GM12878 (cell line): ENCODE results near the gene OR2B2. TPM values are rescaled to one million over a fixed set of nuclear protein-coding genes. Genes with fewer than 3 reads are reported as not detected.

Source experiments
- ATF2 ChIP-seq: IDR thresholded peaks from 2 replicates; pipeline ENCODE4 v1.6.1; 2012; ENCODE audit warnings: low read length, inconsistent platforms
- ATF3 ChIP-seq: IDR thresholded peaks from 2 replicates; pipeline ENCODE4 v1.6.1; 2011; ENCODE audit warnings: low read depth, mild to moderate bottlenecking, low read length, moderate library complexity, borderline replicate concordance; ENCODE audit errors: extremely low read depth
- BRCA1 ChIP-seq: IDR thresholded peaks from 2 replicates; pipeline ENCODE4 v1.6.1; 2011; ENCODE audit warnings: low read depth, low read length, improper control_type of control experiment
- EZH2 ChIP-seq: IDR thresholded peaks from 2 replicates; pipeline ENCODE4 v1.6.1; 2012; ENCODE audit warnings: low read depth, mild to moderate bottlenecking, control low read depth, inconsistent platforms, low read length, borderline replicate concordance; ENCODE audit not compliant: control insufficient read depth
- HCFC1 ChIP-seq: fragments of 150-350 bp; IDR thresholded peaks from 2 replicates; pipeline ENCODE4 v1.6.1; 2014; ENCODE audit warnings: low read length
- HDAC2 ChIP-seq: fragments of 200-600 bp; sonication (generic); IDR thresholded peaks from 2 replicates; pipeline ENCODE4 v1.6.1; 2017
- HDAC6 ChIP-seq: fragments of 200-600 bp; sonication (generic); IDR thresholded peaks from one replicate; pipeline ENCODE4 v1.8.0; 2017; ENCODE audit warnings: antibody characterized with exemption; ENCODE audit not compliant: unreplicated experiment
- IKZF2 ChIP-seq, 2 experiments: fragments of 450-650 bp; IDR thresholded peaks; 2 replicates each; pipeline ENCODE4 v1.6.1; 2017; ENCODE audit warnings: mild to moderate bottlenecking in 2 of 2, moderate library complexity in 2 of 2
- IRF4 ChIP-seq: IDR thresholded peaks from 2 replicates; pipeline ENCODE4 v1.6.1; 2011; ENCODE audit warnings: low read depth, low read length
- KDM1A ChIP-seq: fragments of 200-600 bp; sonication (generic); IDR thresholded peaks from 2 replicates; pipeline ENCODE4 v1.6.1; 2016; ENCODE audit warnings: borderline replicate concordance
- POLR2AphosphoS2 ChIP-seq: IDR thresholded peaks from 2 replicates; pipeline ENCODE4 v1.6.1; 2011; ENCODE audit warnings: low read depth, mild to moderate bottlenecking, low read length, improper control_type of control experiment, moderate library complexity
- SIX5 ChIP-seq: IDR thresholded peaks from 2 replicates; pipeline ENCODE4 v1.6.1; 2011; ENCODE audit warnings: mild to moderate bottlenecking, low read depth, low read length, moderate library complexity; ENCODE audit not compliant: severe bottlenecking
- ZNF207 ChIP-seq: fragments of 450-650 bp; IDR thresholded peaks from 2 replicates; pipeline ENCODE4 v1.6.1; 2014; ENCODE audit warnings: antibody characterized with exemption, mild to moderate bottlenecking, borderline replicate concordance
- polyA plus RNA-seq, 11 experiments: library from polyadenylated mRNA; depleted of rRNA in 4 of 11; unstranded in 6 of 11; stranded (reverse) in 5 of 11; fragments of >200 nt; fragmentation: Nextera tagmentation in 4 of 11; fragmentation: Illumina TruSeq in 1 of 11; extraction: Ambion mirVana in 4 of 11; extraction: Trizol in 1 of 11; gene quantifications; 1 replicate in 1 of 11; 2 replicates in 10 of 11; pipeline versions ENCODE4 v1.2.1 to v1.2.3, GENCODE V29; 2011 to 2016; ENCODE audit warnings: inconsistent platforms in 2 of 11, missing spikeins in 2 of 11, low read depth in 1 of 11
- total RNA-seq, 4 experiments: library from RNA; depleted of rRNA in 3 of 4; stranded (reverse); fragments of >200 nt in 3 of 4; fragmentation: Illumina TruSeq in 1 of 4; extraction: Trizol in 1 of 4; gene quantifications; 2 replicates each; pipeline versions ENCODE4 v1.2.1 to v1.2.3, GENCODE V29; 2013 to 2021
- TF ChIP-seq, protein P1 (sequence below): fragments of 450-650 bp; IDR thresholded peaks from 2 replicates; pipeline ENCODE4 v1.6.1; 2017; ENCODE audit warnings: mild to moderate bottlenecking, moderate library complexity
- TF ChIP-seq, protein P2 (sequence below): fragments of 450-650 bp; formaldehyde crosslinking; IDR thresholded peaks from 2 replicates; pipeline ENCODE4 v1.5.0; 2022; ENCODE audit warnings: mild to moderate bottlenecking, missing genetic modification characterization
- TF ChIP-seq, protein P3 (sequence below): fragments of 450-650 bp; IDR thresholded peaks from 2 replicates; pipeline ENCODE4 v1.6.1; 2018; ENCODE audit warnings: mild to moderate bottlenecking, low read depth, moderate library complexity; ENCODE audit not compliant: partially characterized antibody

Gene OR2B2
- total and polyA plus RNA-seq, 10 of the 15 experiments (the other 5 are each of a cell fraction or from before 2014, with no cell fraction given), result not detected

GRCh38 chr6:27873021-27873940, 38.9 kb downstream of the OR2B2 start (continued):
- no peak for TF ChIP-seq KDM1A
- no peak for TF ChIP-seq HDAC2
- no peak; the same call in 1 of the 2 replicates for TF ChIP-seq ATF2
- no peak for TF ChIP-seq SIX5
- 0 out of 2 replicates have a peak, but pooled peaks have one; percentile 39 for TF ChIP-seq BRCA1
- TF ChIP-seq, protein P1, sequence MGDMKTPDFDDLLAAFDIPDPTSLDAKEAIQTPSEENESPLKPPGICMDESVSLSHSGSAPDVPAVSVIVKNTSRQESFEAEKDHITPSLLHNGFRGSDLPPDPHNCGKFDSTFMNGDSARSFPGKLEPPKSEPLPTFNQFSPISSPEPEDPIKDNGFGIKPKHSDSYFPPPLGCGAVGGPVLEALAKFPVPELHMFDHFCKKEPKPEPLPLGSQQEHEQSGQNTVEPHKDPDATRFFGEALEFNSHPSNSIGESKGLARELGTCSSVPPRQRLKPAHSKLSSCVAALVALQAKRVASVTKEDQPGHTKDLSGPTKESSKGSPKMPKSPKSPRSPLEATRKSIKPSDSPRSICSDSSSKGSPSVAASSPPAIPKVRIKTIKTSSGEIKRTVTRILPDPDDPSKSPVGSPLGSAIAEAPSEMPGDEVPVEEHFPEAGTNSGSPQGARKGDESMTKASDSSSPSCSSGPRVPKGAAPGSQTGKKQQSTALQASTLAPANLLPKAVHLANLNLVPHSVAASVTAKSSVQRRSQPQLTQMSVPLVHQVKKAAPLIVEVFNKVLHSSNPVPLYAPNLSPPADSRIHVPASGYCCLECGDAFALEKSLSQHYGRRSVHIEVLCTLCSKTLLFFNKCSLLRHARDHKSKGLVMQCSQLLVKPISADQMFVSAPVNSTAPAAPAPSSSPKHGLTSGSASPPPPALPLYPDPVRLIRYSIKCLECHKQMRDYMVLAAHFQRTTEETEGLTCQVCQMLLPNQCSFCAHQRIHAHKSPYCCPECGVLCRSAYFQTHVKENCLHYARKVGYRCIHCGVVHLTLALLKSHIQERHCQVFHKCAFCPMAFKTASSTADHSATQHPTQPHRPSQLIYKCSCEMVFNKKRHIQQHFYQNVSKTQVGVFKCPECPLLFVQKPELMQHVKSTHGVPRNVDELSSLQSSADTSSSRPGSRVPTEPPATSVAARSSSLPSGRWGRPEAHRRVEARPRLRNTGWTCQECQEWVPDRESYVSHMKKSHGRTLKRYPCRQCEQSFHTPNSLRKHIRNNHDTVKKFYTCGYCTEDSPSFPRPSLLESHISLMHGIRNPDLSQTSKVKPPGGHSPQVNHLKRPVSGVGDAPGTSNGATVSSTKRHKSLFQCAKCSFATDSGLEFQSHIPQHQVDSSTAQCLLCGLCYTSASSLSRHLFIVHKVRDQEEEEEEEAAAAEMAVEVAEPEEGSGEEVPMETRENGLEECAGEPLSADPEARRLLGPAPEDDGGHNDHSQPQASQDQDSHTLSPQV, result no peak
- no peak for TF ChIP-seq ZNF207
- TF ChIP-seq POLR2AphosphoS2, result peak; percentile 97
- TF ChIP-seq IKZF2 (IDR thresholded peaks at IDR 0.05), result peak; percentile 8 to 31; a peak in 1 of 4 replicates
- no peak for TF ChIP-seq IRF4
- peak; percentile 82 for TF ChIP-seq HDAC6
- TF ChIP-seq, protein P2, sequence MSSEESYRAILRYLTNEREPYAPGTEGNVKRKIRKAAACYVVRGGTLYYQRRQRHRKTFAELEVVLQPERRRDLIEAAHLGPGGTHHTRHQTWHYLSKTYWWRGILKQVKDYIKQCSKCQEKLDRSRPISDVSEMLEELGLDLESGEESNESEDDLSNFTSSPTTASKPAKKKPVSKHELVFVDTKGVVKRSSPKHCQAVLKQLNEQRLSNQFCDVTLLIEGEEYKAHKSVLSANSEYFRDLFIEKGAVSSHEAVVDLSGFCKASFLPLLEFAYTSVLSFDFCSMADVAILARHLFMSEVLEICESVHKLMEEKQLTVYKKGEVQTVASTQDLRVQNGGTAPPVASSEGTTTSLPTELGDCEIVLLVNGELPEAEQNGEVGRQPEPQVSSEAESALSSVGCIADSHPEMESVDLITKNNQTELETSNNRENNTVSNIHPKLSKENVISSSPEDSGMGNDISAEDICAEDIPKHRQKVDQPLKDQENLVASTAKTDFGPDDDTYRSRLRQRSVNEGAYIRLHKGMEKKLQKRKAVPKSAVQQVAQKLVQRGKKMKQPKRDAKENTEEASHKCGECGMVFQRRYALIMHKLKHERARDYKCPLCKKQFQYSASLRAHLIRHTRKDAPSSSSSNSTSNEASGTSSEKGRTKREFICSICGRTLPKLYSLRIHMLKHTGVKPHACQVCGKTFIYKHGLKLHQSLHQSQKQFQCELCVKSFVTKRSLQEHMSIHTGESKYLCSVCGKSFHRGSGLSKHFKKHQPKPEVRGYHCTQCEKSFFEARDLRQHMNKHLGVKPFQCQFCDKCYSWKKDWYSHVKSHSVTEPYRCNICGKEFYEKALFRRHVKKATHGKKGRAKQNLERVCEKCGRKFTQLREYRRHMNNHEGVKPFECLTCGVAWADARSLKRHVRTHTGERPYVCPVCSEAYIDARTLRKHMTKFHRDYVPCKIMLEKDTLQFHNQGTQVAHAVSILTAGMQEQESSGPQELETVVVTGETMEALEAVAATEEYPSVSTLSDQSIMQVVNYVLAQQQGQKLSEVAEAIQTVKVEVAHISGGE (CRISPR knock-in tag), result no peak
- TF ChIP-seq, protein P3, sequence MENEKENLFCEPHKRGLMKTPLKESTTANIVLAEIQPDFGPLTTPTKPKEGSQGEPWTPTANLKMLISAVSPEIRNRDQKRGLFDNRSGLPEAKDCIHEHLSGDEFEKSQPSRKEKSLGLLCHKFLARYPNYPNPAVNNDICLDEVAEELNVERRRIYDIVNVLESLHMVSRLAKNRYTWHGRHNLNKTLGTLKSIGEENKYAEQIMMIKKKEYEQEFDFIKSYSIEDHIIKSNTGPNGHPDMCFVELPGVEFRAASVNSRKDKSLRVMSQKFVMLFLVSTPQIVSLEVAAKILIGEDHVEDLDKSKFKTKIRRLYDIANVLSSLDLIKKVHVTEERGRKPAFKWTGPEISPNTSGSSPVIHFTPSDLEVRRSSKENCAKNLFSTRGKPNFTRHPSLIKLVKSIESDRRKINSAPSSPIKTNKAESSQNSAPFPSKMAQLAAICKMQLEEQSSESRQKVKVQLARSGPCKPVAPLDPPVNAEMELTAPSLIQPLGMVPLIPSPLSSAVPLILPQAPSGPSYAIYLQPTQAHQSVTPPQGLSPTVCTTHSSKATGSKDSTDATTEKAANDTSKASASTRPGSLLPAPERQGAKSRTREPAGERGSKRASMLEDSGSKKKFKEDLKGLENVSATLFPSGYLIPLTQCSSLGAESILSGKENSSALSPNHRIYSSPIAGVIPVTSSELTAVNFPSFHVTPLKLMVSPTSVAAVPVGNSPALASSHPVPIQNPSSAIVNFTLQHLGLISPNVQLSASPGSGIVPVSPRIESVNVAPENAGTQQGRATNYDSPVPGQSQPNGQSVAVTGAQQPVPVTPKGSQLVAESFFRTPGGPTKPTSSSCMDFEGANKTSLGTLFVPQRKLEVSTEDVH, result no peak
- TF ChIP-seq HCFC1, result 0 out of 2 replicates have a peak, but pooled peaks have one; percentile 8
- TF ChIP-seq EZH2, result no peak
- TF ChIP-seq ATF3, result no peak
